HAP-1 (cell line): ENCODE data around the gene VWA7.
A peak's percentile ranks its signal among the peaks of the same experiment; 100 is the strongest.

Experiments used
- DNase-seq, 2 experiments: peaks; one replicate each; pipeline ENCODE4 v3.0.0-alpha.2; 2016 to 2020; ENCODE audit warnings: low spot score in 2 of 2
- H3K27me3 ChIP-seq: fragments of 250-450 bp; sonication (Bioruptor Pico); 2 replicates; pipeline ENCODE4 v1.5.1; 2020; ENCODE audit warnings: low read depth, mild to moderate bottlenecking, moderate library complexity
- H3K36me3 ChIP-seq: fragments of 250-450 bp; sonication (Bioruptor Pico); replicated peaks from 2 replicates; pipeline ENCODE4 v1.5.1; 2020; ENCODE audit warnings: mild to moderate bottlenecking
- H3K4me1 ChIP-seq: fragments of 250-450 bp; sonication (Bioruptor Pico); 2 replicates; pipeline ENCODE4 v1.5.1; 2020; ENCODE audit warnings: mild to moderate bottlenecking
- H3K4me3 ChIP-seq: fragments of 250-450 bp; sonication (Bioruptor Pico); 2 replicates; pipeline ENCODE4 v1.5.1; 2020; ENCODE audit warnings: mild to moderate bottlenecking, moderate library complexity
- H3K9me3 ChIP-seq: fragments of 250-450 bp; sonication (Bioruptor Pico); 2 replicates; pipeline ENCODE4 v1.5.1; 2020; ENCODE audit warnings: mild to moderate bottlenecking, moderate library complexity
- in situ Hi-C: fragments of 300-500 bp; cut with MboI; formaldehyde crosslinking; loops from 3 replicates; pipeline ENCODE4 v1.14.3; 2020; ENCODE audit warnings: low sequenced_read_pairs, inconsistent platforms, mixed read lengths

The VWA7 gene

DNA sequence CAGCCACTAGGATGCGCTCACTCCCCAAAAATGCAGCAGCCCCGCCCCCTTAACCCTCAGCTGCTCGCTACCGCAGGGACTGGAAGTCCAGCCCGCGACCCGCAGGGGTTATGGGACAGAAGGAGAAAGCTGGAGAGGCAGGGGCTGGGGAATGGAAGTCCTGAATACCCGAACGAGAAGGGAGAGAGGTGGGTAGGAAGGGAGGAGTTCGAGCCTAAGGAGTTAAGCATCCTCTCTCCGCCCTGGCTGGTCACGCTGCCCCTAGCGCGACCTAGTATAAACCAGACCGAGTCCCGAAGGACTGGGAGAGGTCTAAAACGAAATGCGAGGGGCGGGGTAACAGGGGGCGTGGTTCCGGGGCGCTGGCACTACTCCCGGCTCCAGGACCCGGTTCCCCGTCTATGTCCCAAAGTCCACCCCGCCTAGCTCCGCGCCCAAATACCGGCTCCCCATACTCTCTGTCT is 47.6 kb downstream of the VWA7 start:
- peaks cover 11% of the 10 kb centered on the region; the same call in 1 of the 2 replicates for H3K4me1 ChIP-seq
- peak; percentile 80 to 96 for DNase-seq
- peak overlapping the region; percentile 82 for H3K4me3 ChIP-seq
- no peaks in the 10 kb centered on the region for H3K27me3 ChIP-seq
- peaks cover 41% of the 10 kb centered on the region for H3K36me3 ChIP-seq
- no peaks in the 10 kb centered on the region for H3K9me3 ChIP-seq
- in situ Hi-C loops, result no loop called here

DNA sequence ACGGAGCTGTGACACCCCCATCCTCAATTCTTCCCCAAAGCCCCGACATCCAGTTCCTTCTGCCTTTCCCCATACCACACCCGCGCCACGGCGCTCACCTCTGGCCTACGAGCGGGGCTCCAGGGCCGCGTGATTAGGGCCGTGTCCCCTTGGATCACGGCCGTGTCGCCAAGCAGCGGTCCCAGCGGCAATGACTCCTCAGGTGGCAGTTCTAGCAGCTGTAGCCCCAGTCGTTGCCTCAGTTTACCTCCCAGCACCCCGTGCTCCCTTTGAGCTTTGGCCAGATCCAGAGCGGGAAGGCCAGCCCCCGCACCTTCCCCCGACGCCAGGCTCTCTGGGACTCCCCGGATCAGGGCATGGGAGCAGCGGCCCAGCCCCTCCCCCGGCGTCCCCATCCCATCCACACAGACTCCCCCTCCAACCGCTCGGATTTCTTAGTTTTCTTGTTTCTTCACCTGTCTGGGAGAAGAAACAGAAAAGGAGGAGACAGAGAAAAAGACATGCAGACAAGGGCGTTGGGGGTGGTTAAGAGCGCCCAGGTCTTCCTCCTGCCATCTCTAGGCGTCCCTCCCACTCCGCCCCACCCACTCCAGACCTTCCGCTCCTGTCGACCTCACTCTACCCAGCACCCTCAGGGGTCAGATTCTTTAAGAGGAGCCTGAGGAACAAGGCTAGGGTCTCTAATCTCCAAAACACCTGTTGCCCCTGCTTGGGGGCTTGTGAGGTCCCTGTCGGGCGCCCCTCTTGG is 48.2 kb downstream of the VWA7 start, which contains the start of gene DDAH2:
Gene DDAH2 (minus strand): TSS at position 533 of the 748 bp plus-strand sequence. CDS start 138 bp downstream, at position 395.
- H3K36me3 ChIP-seq, result peaks cover 35% of the 10 kb centered on the region

DNA sequence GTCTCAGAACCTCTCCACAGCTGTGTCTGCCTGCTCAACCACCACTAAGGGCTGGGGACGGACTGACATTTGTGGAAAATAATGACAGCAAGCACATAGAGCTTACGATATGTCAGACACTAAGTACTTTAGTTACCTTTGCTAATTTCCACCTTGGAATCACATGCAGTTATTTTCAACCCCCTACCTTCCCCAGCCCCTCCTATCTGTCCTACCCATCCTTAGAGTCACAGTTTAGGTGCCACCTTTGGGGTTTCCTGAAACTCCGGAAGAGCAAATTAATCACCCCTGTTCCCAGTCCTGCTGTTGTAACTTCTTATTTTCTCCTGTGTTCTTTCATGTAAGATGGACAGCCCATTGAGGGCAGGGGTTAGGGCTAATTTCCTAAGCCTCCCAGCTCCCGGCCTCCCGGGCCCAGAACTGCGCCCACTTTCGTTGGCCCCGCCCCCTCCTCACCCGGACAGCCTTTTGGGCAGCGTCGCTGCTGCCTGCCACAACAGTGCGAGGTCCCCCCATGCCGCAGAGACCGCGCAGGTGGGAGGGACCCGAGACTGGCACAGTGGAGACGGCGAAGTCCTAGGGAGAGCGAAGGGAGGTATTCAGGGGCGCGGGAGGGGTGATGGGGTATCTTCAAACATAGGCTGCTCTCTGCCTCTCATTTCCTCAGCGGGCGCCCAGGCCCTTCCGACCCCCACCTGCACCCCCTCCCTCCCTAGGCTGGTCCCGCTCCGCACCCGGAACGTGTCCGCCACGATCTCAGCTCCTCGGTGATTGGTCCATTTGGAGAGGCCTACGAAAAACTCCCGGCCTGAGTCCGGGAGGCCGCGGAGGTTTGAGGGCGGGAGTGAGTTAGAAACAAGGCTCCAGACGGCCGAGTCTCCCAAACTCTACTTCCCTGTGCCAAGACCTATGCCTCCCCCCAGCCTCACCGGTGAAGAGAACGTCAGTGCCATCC is 49.1 kb downstream of the VWA7 start:
- Histone ChIP-seq H3K4me1 (peaks cover 4% of the 10 kb centered on the region; the same call in 1 of the 2 replicates), H3K9me3 (no peaks in the 10 kb centered on the region), H3K36me3 (peaks cover 25% of the 10 kb centered on the region), H3K4me3 (no peak overlapping the region), H3K27me3 (no peaks in the 10 kb centered on the region)
- no peak for DNase-seq
- in situ Hi-C loops, result no loop called here

More for the DNA sequence above, 48.2 kb downstream of the VWA7 start, which contains the start of gene DDAH2:
- peak within 1 kb of the TSS; percentile 82 for H3K4me3 ChIP-seq
- H3K9me3 ChIP-seq, result no peaks in the 10 kb centered on the region
- no peak for DNase-seq
- H3K27me3 ChIP-seq, result no peaks in the 10 kb centered on the region
- peaks cover 5% of the 10 kb centered on the region; the same call in 1 of the 2 replicates for H3K4me1 ChIP-seq
- in situ Hi-C loops, result no loop called here

DNA sequence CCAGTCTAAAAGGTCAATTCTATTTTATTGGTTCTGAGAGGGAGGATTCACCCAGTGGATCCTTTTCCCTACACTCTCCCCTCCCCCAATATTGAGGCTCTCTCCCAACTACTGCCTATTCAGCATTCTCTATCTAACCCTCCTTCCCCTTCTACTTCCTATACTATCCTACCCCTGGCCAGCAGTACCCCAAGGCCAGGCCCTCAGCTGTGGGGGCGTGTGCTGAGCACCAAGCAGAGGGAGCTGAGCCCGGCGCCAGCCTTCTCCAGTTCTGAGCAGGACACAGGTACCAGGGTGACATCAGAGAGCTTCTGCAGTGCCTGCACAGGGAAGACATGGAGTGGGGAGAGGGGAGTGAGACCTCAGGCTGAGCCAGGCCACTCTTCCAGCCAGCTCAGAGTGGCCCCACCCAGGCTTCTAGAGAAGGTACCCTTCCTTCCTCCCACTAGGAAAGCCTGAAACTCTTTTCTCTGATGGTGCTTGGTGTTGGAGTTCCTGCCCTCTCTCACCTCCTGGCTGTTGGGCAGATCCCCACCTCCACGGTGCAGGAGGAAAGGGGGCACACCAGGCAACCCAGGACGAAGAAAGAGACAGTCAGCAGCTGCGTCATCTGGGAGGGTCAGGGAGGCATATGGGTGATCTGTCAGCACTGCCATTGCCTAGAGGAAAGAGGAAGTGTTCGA is 50.0 kb downstream of the VWA7 start:
- H3K36me3 ChIP-seq, result peaks cover 17% of the 10 kb centered on the region
- no peaks in the 10 kb centered on the region for H3K27me3 ChIP-seq
- H3K9me3 ChIP-seq, result no peaks in the 10 kb centered on the region
- no peak overlapping the region for H3K4me3 ChIP-seq
- no peak for DNase-seq
- in situ Hi-C loops, result no loop called here
- H3K4me1 ChIP-seq, result peaks cover 4% of the 10 kb centered on the region; the same call in 1 of the 2 replicates

DNA sequence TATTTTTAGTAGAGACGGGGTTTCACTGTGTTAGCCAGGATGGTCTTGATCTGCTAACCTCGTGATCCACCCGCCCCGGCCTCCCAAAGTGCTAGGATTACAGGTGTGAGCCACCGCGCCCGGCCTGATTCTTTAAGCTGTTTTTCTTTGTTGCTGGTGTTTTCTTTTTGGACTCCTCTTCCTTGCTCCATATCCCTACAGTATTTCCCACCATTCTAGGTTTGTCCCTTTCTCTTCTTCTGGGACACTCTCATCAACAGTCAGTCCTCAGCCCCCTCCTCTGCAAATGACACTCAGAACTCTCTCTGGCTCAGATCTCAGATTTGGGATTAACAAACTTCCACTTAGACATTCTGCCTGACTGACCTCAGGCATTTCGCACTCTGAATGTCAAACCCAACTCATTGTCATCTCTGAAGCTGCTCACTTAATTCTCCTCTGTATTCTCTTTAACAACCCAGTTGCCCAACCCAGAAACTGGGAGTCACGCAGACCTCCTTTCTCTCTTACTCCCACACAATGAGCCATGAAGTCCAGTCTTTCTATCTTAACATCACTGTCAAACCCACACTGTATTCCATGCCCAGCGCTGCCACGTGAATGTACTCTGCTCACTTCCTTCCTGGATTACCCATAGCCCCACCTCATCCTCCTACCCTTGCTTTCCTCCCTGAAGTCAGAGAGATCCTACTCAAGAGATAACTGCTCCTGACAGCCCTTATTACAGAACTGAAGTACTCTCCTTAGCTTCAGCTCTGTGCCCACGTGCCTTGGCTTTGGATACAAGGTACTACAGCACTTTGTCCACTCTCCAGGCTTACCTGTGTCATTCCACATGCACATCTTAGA is 51.4 kb downstream of the VWA7 start:
- H3K4me1 ChIP-seq, result peaks cover 4% of the 10 kb centered on the region; the same call in 1 of the 2 replicates
- DNase-seq, result no peak

DNA sequence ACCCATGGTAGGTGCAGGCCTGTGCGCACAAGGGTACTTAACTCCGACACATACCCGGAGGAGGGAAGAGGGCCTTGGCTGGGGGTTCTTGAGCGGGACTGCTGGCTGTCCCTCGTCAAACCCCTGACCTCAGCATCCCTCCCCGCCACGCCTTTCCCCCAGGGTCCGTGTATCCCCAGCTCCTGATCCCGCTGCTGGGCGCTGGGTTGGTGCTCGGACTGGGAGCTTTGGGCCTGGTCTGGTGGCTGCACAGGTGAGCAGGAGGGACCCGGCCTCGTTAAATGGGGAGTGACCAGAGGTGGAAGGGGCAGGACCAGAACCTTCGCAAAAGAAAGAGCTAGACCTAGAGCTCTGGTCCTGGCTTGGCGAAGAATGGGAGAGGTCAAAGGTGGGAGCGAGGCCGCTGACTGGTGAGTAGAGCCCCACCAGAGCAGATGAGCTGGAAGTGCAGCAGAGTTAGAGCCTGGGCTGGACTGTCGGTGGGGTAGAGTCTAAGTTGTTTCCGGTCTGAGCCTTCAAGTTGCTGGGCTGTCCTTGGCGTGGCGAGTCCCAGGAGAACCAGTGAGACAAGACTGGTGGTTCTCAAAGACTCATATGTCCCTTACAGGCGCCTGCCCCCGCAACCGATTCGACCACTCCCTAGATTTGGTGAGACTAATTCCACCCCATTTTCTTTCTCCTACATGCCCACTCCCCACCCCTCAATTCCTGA is 53.0 kb downstream of the VWA7 start:
- no peaks in the 10 kb centered on the region; the same call in 1 of the 2 replicates for H3K36me3 ChIP-seq
- no peaks in the 10 kb centered on the region for H3K9me3 ChIP-seq
- no peak for DNase-seq
- no peaks in the 10 kb centered on the region for H3K27me3 ChIP-seq
- no peak overlapping the region for H3K4me3 ChIP-seq
- in situ Hi-C loops, result no loop called here
- no peaks in the 10 kb centered on the region; the same call in 1 of the 2 replicates for H3K4me1 ChIP-seq

More for the DNA sequence above, 51.4 kb downstream of the VWA7 start:
- in situ Hi-C loops, result no loop called here
- Histone ChIP-seq H3K36me3 (peaks cover 4% of the 10 kb centered on the region), H3K9me3 (no peaks in the 10 kb centered on the region), H3K27me3 (no peaks in the 10 kb centered on the region), H3K4me3 (no peak overlapping the region)

DNA sequence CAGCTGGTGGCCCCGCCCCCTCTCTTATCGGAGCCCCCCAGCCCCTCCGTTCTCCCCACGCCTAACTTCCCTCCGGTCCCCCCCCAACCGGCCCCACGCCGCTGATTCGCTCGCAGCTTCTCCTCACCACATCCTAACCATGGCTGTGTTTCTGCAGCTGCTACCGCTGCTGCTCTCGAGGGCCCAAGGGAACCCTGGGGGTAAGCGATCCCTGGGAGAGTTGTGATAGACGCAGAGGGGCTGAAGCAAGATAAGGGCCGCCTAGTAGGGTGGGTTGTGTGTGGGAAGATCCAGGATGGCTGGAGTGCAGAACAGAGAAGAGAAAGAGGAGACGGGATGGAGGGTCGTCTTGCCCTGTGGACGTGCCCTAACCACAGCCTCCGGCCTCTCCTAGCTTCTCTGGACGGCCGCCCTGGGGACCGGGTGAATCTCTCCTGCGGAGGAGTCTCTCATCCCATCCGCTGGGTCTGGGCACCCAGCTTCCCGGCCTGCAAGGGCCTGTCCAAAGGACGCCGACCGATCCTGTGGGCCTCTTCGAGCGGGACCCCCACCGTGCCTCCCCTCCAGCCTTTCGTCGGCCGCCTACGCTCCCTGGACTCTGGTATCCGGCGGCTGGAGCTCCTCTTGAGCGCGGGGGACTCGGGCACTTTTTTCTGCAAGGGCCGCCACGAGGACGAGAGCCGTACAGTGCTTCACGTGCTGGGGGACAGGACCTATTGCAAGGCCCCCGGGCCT is 53.7 kb downstream of the VWA7 start, which contains the start of gene MPIG6B:
Gene MPIG6B (plus strand): TSS at position 129 of the 735 bp plus-strand sequence. CDS start 11 bp downstream, at position 140.
- H3K4me1 ChIP-seq, result no peaks in the 10 kb centered on the region
- DNase-seq, result no peak
- no peak within 1 kb of the TSS for H3K4me3 ChIP-seq
- H3K9me3 ChIP-seq, result no peaks in the 10 kb centered on the region
- no peaks in the 10 kb centered on the region; the same call in 1 of the 2 replicates for H3K36me3 ChIP-seq
- in situ Hi-C loops, result no loop called here
- no peaks in the 10 kb centered on the region for H3K27me3 ChIP-seq

DNA sequence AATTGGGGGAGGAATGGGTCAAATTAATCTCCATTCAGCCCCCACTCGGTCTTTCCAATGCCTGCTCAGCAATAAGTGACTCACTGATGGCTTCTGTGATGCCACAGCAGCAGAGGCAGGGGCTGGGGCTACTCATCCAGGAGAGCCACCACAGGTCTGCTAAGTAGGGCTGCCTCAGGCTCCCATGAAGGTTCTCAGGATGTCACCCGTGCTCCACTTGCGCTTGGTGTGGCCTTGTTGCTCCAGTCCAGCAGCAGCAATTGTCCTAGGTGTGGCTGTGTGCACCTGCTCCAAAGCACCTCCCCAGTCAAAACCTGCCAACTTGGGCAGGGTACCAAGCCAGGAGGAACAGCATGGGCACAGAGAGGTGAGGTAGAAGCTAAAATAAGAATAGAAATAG is 55.0 kb downstream of the VWA7 start:
- no peaks in the 10 kb centered on the region for H3K4me1 ChIP-seq
- H3K36me3 ChIP-seq, result no peaks in the 10 kb centered on the region
- H3K27me3 ChIP-seq, result no peaks in the 10 kb centered on the region
- DNase-seq, result no peak
- no peak overlapping the region for H3K4me3 ChIP-seq
- H3K9me3 ChIP-seq, result no peaks in the 10 kb centered on the region
- in situ Hi-C loops, result no loop called here

DNA sequence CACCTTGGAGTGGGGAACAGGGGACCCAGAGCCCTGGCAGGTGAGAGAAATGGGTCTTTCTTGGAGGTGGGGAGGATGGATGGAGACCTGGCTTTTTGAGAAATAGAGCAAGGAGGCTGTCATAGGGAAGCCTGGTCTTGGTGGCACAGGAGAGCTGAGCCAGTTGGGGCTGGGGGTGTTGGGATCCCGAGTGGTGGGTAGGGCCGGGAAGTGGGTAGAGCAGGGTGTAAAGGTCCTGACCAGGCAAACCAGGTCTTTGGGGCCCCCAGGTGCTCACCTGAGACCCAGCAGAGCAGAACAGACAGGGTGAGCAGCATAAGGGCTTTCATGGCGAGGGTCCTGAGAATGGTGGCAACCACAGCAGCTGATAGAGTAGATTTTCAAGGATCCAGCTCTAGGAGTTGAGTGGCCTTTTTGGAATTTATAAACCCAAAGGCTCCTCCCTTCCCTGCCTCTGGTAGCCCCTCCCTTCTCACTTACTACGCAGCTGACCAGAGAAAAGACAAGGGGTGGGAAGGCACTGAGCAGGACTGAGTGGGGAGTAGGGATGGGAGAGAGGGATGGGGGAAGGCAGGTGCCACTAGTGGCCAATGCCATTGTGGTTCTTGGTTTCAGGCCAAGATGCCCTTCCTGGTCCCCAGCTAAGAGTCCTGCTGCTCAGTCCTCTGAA is 55.6 kb downstream of the VWA7 start, which contains the start of gene LY6G6C:
Gene LY6G6C (minus strand): TSS at position 396 of the 670 bp plus-strand sequence. CDS start 67 bp downstream, at position 329.
- no peak within 1 kb of the TSS for H3K4me3 ChIP-seq
- H3K9me3 ChIP-seq, result no peaks in the 10 kb centered on the region

DNA sequence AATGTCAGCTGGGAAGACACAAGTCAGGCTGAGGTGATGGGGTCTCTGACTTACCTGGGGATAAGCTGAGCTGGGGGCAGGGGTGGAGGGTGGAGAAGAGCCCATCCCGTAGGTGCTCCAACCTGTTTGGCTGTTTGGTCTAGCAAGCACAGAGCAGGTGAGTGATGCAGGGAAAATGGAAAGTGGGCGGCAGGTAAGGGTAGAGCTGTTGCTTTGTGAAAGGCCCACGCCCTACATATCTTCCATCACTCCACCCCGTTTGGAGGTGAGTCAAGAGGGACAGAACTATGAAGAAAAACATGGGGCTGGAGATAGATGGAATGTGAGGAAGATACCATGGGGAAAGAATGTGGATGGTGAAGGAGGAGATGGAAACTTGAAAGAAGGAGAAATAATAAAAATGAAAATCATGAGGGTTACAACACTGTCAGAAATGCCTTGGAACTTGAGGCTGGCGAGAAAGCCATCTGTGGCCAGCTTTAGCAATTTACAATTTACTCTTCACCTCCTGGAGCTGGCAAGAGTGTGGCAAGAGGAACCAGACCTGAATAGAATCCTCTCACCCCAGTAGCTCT is 56.8 kb downstream of the VWA7 start:
- no peaks in the 10 kb centered on the region for H3K4me1 ChIP-seq
- no peaks in the 10 kb centered on the region for H3K9me3 ChIP-seq
- in situ Hi-C loops, result no loop called here

More for the DNA sequence above, 55.6 kb downstream of the VWA7 start, which contains the start of gene LY6G6C:
- no peaks in the 10 kb centered on the region for H3K27me3 ChIP-seq
- in situ Hi-C loops, result no loop called here
- no peaks in the 10 kb centered on the region for H3K4me1 ChIP-seq
- no peaks in the 10 kb centered on the region for H3K36me3 ChIP-seq
- no peak for DNase-seq

DNA sequence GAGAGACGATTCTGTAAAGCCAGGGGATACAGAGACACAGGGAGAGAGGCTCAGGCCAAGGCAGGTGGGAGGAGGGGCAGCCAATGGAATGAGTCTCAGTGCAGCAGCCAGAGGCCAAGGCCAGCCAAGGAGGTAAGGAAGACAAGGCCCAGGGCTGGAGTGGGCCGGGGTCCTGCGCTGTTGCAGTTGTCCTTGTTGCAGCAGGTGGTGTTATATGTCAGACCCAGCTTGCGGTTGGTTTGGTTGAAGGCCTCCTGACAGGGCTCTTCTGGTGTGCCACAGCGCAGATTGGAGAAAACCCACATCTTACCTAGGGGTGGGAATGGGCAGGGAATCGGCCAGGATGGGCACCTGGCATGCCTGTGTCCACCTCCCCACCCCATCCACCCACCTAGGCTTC is 58.1 kb downstream of the VWA7 start:
- Histone ChIP-seq H3K36me3 (no peaks in the 10 kb centered on the region), H3K27me3 (no peaks in the 10 kb centered on the region), H3K4me1 (peaks cover 3% of the 10 kb centered on the region), H3K9me3 (no peaks in the 10 kb centered on the region), H3K4me3 (no peak overlapping the region)
- in situ Hi-C loops, result no loop called here
- DNase-seq, result no peak

More for the DNA sequence above, 56.8 kb downstream of the VWA7 start:
- no peak for DNase-seq
- no peak overlapping the region for H3K4me3 ChIP-seq
- H3K27me3 ChIP-seq, result no peaks in the 10 kb centered on the region
- no peaks in the 10 kb centered on the region for H3K36me3 ChIP-seq
